ENCODE measurements around the gene NACA.

Gene NACA

GRCh38 chr12:56718636-56719035, 6.5 kb downstream of the NACA start:
- H3K36me3 ChIP-seq (replicated peaks; ENCODE audit: insufficient read depth, low read length), result no peaks in the 10 kb centered on the region; the same call in 1 of the 2 replicates
- peaks cover 89% of the 10 kb centered on the region for H3K4me1 ChIP-seq (ENCODE audit: low read length)
- H3K9me3 ChIP-seq (replicated peaks; ENCODE audit: insufficient read depth, low read length), result no peaks in the 10 kb centered on the region
- peaks cover 85% of the 10 kb centered on the region for H3F3A ChIP-seq (ENCODE audit: insufficient read depth, low read length)
- no peak for TF ChIP-seq CTCF (IDR thresholded peaks at IDR 0.05; ENCODE audit: low read length)
- TF ChIP-seq EZH2phosphoT487 (IDR thresholded peaks at IDR 0.05; ENCODE audit: low read length), result no peak
- no peak for TF ChIP-seq EZH2 (optimal IDR thresholded peaks at IDR 0.05; ENCODE audit: low read depth, low read length)
- peak overlapping the region; percentile 75; the same call in 1 of the 2 replicates for H3K27ac ChIP-seq (ENCODE audit: low read length)
- no peak overlapping the region for H2AFZ ChIP-seq (ENCODE audit: low read length)
- no peak for DNase-seq
- H3K27me3 ChIP-seq (replicated peaks; ENCODE audit: insufficient read depth, low read length), result no peaks in the 10 kb centered on the region
- no peaks in the 10 kb centered on the region for H3K9me2 ChIP-seq (replicated peaks; ENCODE audit: insufficient read depth, low read length)
- H3K4me2 ChIP-seq (ENCODE audit: low read depth, low read length), result peak overlapping the region; percentile 62; the same call in 1 of the 2 replicates
- H3K4me3 ChIP-seq (ENCODE audit: low read length), result no peak overlapping the region
- peaks cover 57% of the 10 kb centered on the region for H4K20me1 ChIP-seq (ENCODE audit: insufficient read depth, low read length)
- H3K9ac ChIP-seq (ENCODE audit: low read length), result no peak overlapping the region
- peaks cover 93% of the 10 kb centered on the region for H3K79me2 ChIP-seq (ENCODE audit: low read length)

- Histone ChIP-seq H3F3A (ENCODE audit: insufficient read depth, low read length) (peaks cover 85% of the 10 kb centered on the region), H3K9me2 (replicated peaks; ENCODE audit: insufficient read depth, low read length) (no peaks in the 10 kb centered on the region)
Measured at GRCh38 chr12:56718149-56718548, 7.0 kb downstream of the NACA start.

GRCh38 chr12:56716933-56717880, 7.9 kb downstream of the NACA start:
- peaks cover 51% of the 10 kb centered on the region for H4K20me1 ChIP-seq (ENCODE audit: insufficient read depth, low read length)

More at GRCh38 chr12:56718149-56718548, 7.0 kb downstream of the NACA start:
- DNase-seq, result no peak
- peaks cover 57% of the 10 kb centered on the region for H4K20me1 ChIP-seq (ENCODE audit: insufficient read depth, low read length)
- no peaks in the 10 kb centered on the region; the same call in 1 of the 2 replicates for H3K36me3 ChIP-seq (replicated peaks; ENCODE audit: insufficient read depth, low read length)
- H3K27me3 ChIP-seq (replicated peaks; ENCODE audit: insufficient read depth, low read length), result no peaks in the 10 kb centered on the region
- H3K79me2 ChIP-seq (ENCODE audit: low read length), result peaks cover 88% of the 10 kb centered on the region
- no peak overlapping the region for H3K4me2 ChIP-seq (ENCODE audit: low read depth, low read length)
- peaks cover 92% of the 10 kb centered on the region for H3K4me1 ChIP-seq (ENCODE audit: low read length)
- H3K27ac ChIP-seq (ENCODE audit: low read length), result peak overlapping the region; percentile 75; the same call in 1 of the 2 replicates
- H2AFZ ChIP-seq (ENCODE audit: low read length), result no peak overlapping the region
- TF ChIP-seq EZH2 (optimal IDR thresholded peaks at IDR 0.05; ENCODE audit: low read depth, low read length) (no peak), EZH2phosphoT487 (IDR thresholded peaks at IDR 0.05; ENCODE audit: low read length) (no peak), CTCF (IDR thresholded peaks at IDR 0.05; ENCODE audit: low read length) (no peak)
- no peak overlapping the region for H3K9ac ChIP-seq (ENCODE audit: low read length)
- no peak overlapping the region for H3K4me3 ChIP-seq (ENCODE audit: low read length)
- no peaks in the 10 kb centered on the region for H3K9me3 ChIP-seq (replicated peaks; ENCODE audit: insufficient read depth, low read length)

More at GRCh38 chr12:56716933-56717880, 7.9 kb downstream of the NACA start:
- Histone ChIP-seq H3K9me3 (replicated peaks; ENCODE audit: insufficient read depth, low read length) (no peaks in the 10 kb centered on the region), H3K36me3 (replicated peaks; ENCODE audit: insufficient read depth, low read length) (peaks cover 8% of the 10 kb centered on the region), H3K9me2 (replicated peaks; ENCODE audit: insufficient read depth, low read length) (no peaks in the 10 kb centered on the region), H3K4me1 (ENCODE audit: low read length) (peaks cover 92% of the 10 kb centered on the region), H3K27ac (ENCODE audit: low read length) (peak overlapping the region; percentile 95; the same call in 1 of the 2 replicates), H3K27me3 (replicated peaks; ENCODE audit: insufficient read depth, low read length) (no peaks in the 10 kb centered on the region), H3K4me2 (ENCODE audit: low read depth, low read length) (peak overlapping the region; percentile 53; the same call in 1 of the 2 replicates), H3F3A (ENCODE audit: insufficient read depth, low read length) (peaks cover 88% of the 10 kb centered on the region), H2AFZ (ENCODE audit: low read length) (no peak overlapping the region), H3K4me3 (ENCODE audit: low read length) (no peak overlapping the region), H3K79me2 (ENCODE audit: low read length) (peaks cover 87% of the 10 kb centered on the region), H3K9ac (ENCODE audit: low read length) (peak overlapping the region; percentile 64; the same call in 1 of the 2 replicates)
- TF ChIP-seq EZH2 (optimal IDR thresholded peaks at IDR 0.05; ENCODE audit: low read depth, low read length) (no peak), EZH2phosphoT487 (IDR thresholded peaks at IDR 0.05; ENCODE audit: low read length) (no peak), CTCF (IDR thresholded peaks at IDR 0.05; ENCODE audit: low read length) (no peak)
- DNase-seq, result no peak

Data from MM.1S (cell line).